ENCODE data around the gene ARHGEF38. TPM values are rescaled to one million over a fixed set of nuclear protein-coding genes. Genes with fewer than 3 reads are reported as not detected.

ARHGEF38 gene
- total RNA-seq, 3 donors from 2014 or later (not counting 1 experiment from before 2014, with no cell fraction given), result not detected

DNA sequence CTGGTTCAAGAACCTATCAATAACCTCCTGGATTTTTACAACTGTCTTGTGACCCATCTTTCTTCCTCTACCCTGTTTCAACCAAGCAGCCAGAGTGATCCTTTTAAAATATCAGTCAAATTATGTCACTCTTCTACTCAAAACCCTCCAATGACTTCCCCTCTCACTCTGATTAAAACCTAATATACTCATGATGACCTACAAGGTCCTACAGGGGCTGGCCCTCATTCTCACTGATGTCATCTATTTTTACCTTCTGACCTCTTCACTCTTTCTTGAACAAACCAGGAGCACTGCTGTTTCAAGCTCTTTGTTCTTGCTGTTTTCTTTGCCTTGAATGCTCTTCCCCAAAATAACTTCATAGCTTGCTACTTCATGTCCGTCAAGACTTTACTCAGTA, 48.5 kb downstream of the ARHGEF38 start:
- Mint-ChIP-seq H3K9me3 (no peaks in the 10 kb centered on the region), H3K36me3 (no peaks in the 10 kb centered on the region), H3K27me3 (ENCODE audit: low read depth in 2 of 2) (peaks cover 0 to 2% of the 10 kb centered on the region in 2 donors), H3K4me3 (no peak overlapping the region), H3K27ac (no peak overlapping the region), H3K4me1 (no peaks in the 10 kb centered on the region)
- ATAC-seq, result no peak
- intact Hi-C loops (cut with micrococcal nuclease), result no loop called here
- Histone ChIP-seq H3K4me1 (ENCODE audit: control insufficient read depth, insufficient read depth, low read length) (no peaks in the 10 kb centered on the region), H3K4me3 (ENCODE audit: low read length) (no peak overlapping the region), H3K9me3 (ENCODE audit: control insufficient read depth, insufficient read depth, low read length) (no peaks in the 10 kb centered on the region), H3K36me3 (ENCODE audit: control insufficient read depth, insufficient read depth, low read length) (no peaks in the 10 kb centered on the region), H3K27me3 (ENCODE audit: control insufficient read depth, insufficient read depth, low read length) (no peaks in the 10 kb centered on the region), H3K27ac (ENCODE audit: low read length) (no peak overlapping the region)
- TF ChIP-seq, protein P1, sequence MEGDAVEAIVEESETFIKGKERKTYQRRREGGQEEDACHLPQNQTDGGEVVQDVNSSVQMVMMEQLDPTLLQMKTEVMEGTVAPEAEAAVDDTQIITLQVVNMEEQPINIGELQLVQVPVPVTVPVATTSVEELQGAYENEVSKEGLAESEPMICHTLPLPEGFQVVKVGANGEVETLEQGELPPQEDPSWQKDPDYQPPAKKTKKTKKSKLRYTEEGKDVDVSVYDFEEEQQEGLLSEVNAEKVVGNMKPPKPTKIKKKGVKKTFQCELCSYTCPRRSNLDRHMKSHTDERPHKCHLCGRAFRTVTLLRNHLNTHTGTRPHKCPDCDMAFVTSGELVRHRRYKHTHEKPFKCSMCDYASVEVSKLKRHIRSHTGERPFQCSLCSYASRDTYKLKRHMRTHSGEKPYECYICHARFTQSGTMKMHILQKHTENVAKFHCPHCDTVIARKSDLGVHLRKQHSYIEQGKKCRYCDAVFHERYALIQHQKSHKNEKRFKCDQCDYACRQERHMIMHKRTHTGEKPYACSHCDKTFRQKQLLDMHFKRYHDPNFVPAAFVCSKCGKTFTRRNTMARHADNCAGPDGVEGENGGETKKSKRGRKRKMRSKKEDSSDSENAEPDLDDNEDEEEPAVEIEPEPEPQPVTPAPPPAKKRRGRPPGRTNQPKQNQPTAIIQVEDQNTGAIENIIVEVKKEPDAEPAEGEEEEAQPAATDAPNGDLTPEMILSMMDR (IDR thresholded peaks at IDR 0.05), result no peak
- DNase-seq, result no peak
- 91% methylated on average over 1 of the region's 1 CpG for WGBS (ENCODE audit: insufficient coverage)

DNA sequence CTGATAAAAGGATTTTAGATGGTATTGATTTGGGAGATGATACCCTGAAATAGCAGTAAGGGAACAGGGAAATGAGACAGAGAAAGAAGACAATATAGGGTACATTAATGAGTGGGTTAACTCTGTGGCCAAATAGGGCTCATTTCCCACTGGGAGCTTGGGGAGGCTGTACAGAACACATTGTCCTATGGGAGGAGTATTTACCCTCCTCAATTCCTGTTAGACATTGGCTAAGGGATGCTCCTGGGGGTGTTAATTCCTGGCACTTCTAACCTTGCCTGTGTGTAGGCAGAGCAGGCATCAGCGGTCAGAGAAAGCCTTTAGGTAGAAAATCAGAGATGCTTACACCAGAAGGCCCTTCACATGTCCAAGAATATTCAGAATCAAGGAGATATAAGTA, 49.0 kb downstream of the ARHGEF38 start:
- H3K27me3 ChIP-seq (ENCODE audit: control insufficient read depth, insufficient read depth, low read length), result no peaks in the 10 kb centered on the region
- Mint-ChIP-seq H3K36me3 (no peaks in the 10 kb centered on the region), H3K9me3 (no peaks in the 10 kb centered on the region), H3K27ac (no peak overlapping the region), H3K4me1 (no peaks in the 10 kb centered on the region), H3K4me3 (no peak overlapping the region), H3K27me3 (ENCODE audit: low read depth in 2 of 2) (peaks cover 0 to 2% of the 10 kb centered on the region in 2 donors)
- H3K4me3 ChIP-seq (ENCODE audit: low read length), result no peak overlapping the region
- no peaks in the 10 kb centered on the region for H3K4me1 ChIP-seq (ENCODE audit: control insufficient read depth, insufficient read depth, low read length)
- 95% methylated on average over 1 of the region's 1 CpG for WGBS (ENCODE audit: insufficient coverage)
- DNase-seq, result no peak
- intact Hi-C loops (cut with micrococcal nuclease), result no loop called here
- H3K27ac ChIP-seq (ENCODE audit: low read length), result no peak overlapping the region
- TF ChIP-seq, protein P1 (IDR thresholded peaks at IDR 0.05), result no peak
- no peaks in the 10 kb centered on the region for H3K36me3 ChIP-seq (ENCODE audit: control insufficient read depth, insufficient read depth, low read length)
- no peak for ATAC-seq
- H3K9me3 ChIP-seq (ENCODE audit: control insufficient read depth, insufficient read depth, low read length), result no peaks in the 10 kb centered on the region

GRCh38 chr4:105603158-105603557, 50.7 kb downstream of the ARHGEF38 start:
- Mint-ChIP-seq H3K4me3 (no peak overlapping the region), H3K9me3 (no peaks in the 10 kb centered on the region), H3K27ac (no peak overlapping the region), H3K27me3 (ENCODE audit: low read depth in 2 of 2) (peaks cover 0 to 8% of the 10 kb centered on the region in 2 donors), H3K4me1 (no peaks in the 10 kb centered on the region), H3K36me3 (no peaks in the 10 kb centered on the region)
- Histone ChIP-seq H3K36me3 (ENCODE audit: control insufficient read depth, insufficient read depth, low read length) (no peaks in the 10 kb centered on the region), H3K27ac (ENCODE audit: low read length) (no peak overlapping the region), H3K4me3 (ENCODE audit: low read length) (no peak overlapping the region), H3K27me3 (ENCODE audit: control insufficient read depth, insufficient read depth, low read length) (no peaks in the 10 kb centered on the region), H3K9me3 (ENCODE audit: control insufficient read depth, insufficient read depth, low read length) (no peaks in the 10 kb centered on the region), H3K4me1 (ENCODE audit: control insufficient read depth, insufficient read depth, low read length) (no peaks in the 10 kb centered on the region)
- 80% methylated on average over 1 of the region's 1 CpG for WGBS (ENCODE audit: insufficient coverage)
- no peak for DNase-seq
- TF ChIP-seq, protein P1 (IDR thresholded peaks at IDR 0.05), result no peak
- intact Hi-C loops (cut with micrococcal nuclease), result no loop called here
- no peak for ATAC-seq

- Histone ChIP-seq H3K4me1 (ENCODE audit: control insufficient read depth, insufficient read depth, low read length) (no peaks in the 10 kb centered on the region), H3K27ac (ENCODE audit: low read length) (no peak overlapping the region), H3K4me3 (ENCODE audit: low read length) (no peak overlapping the region), H3K9me3 (ENCODE audit: control insufficient read depth, insufficient read depth, low read length) (no peaks in the 10 kb centered on the region), H3K27me3 (ENCODE audit: control insufficient read depth, insufficient read depth, low read length) (no peaks in the 10 kb centered on the region), H3K36me3 (ENCODE audit: control insufficient read depth, insufficient read depth, low read length) (no peaks in the 10 kb centered on the region)
- H3K4me3 Mint-ChIP-seq, result no peak overlapping the region
- intact Hi-C loops (cut with micrococcal nuclease), result no loop called here
- no peak overlapping the region for H3K27ac Mint-ChIP-seq
- DNase-seq, result no peak
- H3K27me3 Mint-ChIP-seq (ENCODE audit: low read depth in 2 of 2), result peaks cover 3 to 18% of the 10 kb centered on the region in 2 donors
- TF ChIP-seq, protein P1 (IDR thresholded peaks at IDR 0.05), result no peak
- peaks cover 0 to 3% of the 10 kb centered on the region in 2 donors for H3K9me3 Mint-ChIP-seq
- ATAC-seq, result no peak
- H3K36me3 Mint-ChIP-seq, result no peaks in the 10 kb centered on the region
- 0% methylated on average over 1 of the region's 1 CpG for WGBS (ENCODE audit: insufficient coverage)
- H3K4me1 Mint-ChIP-seq, result no peaks in the 10 kb centered on the region
These were observed 53.1 kb downstream of the ARHGEF38 start for GRCh38 chr4:105605493-105605892.
